ENCODE data around the gene CACNA2D3. TPM values are rescaled to one million over a fixed set of nuclear protein-coding genes. Genes with fewer than 3 reads are reported as not detected.

The CACNA2D3 gene
- total RNA-seq, 1 donor from 2014 or later: 2.5 TPM

GRCh38 chr3:54793171-54793570 is 670.8 kb downstream of the CACNA2D3 start:
- Mint-ChIP-seq H3K36me3 (no peaks in the 10 kb centered on the region), H3K4me3 (no peak overlapping the region), H3K27ac (no peak overlapping the region), H3K4me1 (ENCODE audit: unreplicated experiment) (no peaks in the 10 kb centered on the region), H3K27me3 (no peaks in the 10 kb centered on the region), H3K9me3 (peaks cover 9% of the 10 kb centered on the region)
- no peak for DNase-seq (ENCODE audit: extremely low spot score, unreplicated experiment)
- no peak for TF ChIP-seq CTCF (conservative IDR thresholded peaks at IDR 0.05)

GRCh38 chr3:54797111-54797510 is 674.8 kb downstream of the CACNA2D3 start:
- H3K4me3 Mint-ChIP-seq: no peak overlapping the region
- peaks cover 7% of the 10 kb centered on the region for H3K27me3 Mint-ChIP-seq
- no peak overlapping the region for H3K27ac Mint-ChIP-seq
- H3K4me1 Mint-ChIP-seq (ENCODE audit: unreplicated experiment): peaks cover 17% of the 10 kb centered on the region
- H3K9me3 Mint-ChIP-seq: peaks cover 9% of the 10 kb centered on the region
- TF ChIP-seq CTCF (conservative IDR thresholded peaks at IDR 0.05): no peak
- no peak for DNase-seq (ENCODE audit: extremely low spot score, unreplicated experiment)
- H3K36me3 Mint-ChIP-seq: no peaks in the 10 kb centered on the region

GRCh38 chr3:54800478-54800877 is 678.1 kb downstream of the CACNA2D3 start:
- TF ChIP-seq CTCF (conservative IDR thresholded peaks at IDR 0.05): no peak
- no peak overlapping the region for H3K27ac Mint-ChIP-seq
- H3K9me3 Mint-ChIP-seq: no peaks in the 10 kb centered on the region
- H3K4me1 Mint-ChIP-seq (ENCODE audit: unreplicated experiment): peaks cover 17% of the 10 kb centered on the region
- H3K27me3 Mint-ChIP-seq: peaks cover 11% of the 10 kb centered on the region
- H3K4me3 Mint-ChIP-seq: no peak overlapping the region
- H3K36me3 Mint-ChIP-seq: peaks cover 3% of the 10 kb centered on the region
- DNase-seq (ENCODE audit: extremely low spot score, unreplicated experiment): no peak

GRCh38 chr3:54801977-54802376 is 679.6 kb downstream of the CACNA2D3 start:
- TF ChIP-seq CTCF (conservative IDR thresholded peaks at IDR 0.05): no peak
- no peak for DNase-seq (ENCODE audit: extremely low spot score, unreplicated experiment)
- Mint-ChIP-seq H3K36me3 (peaks cover 3% of the 10 kb centered on the region), H3K4me3 (no peak overlapping the region), H3K27me3 (peaks cover 11% of the 10 kb centered on the region), H3K27ac (no peak overlapping the region), H3K4me1 (ENCODE audit: unreplicated experiment) (peaks cover 17% of the 10 kb centered on the region), H3K9me3 (no peaks in the 10 kb centered on the region)

GRCh38 chr3:54810401-54810800 is 688.0 kb downstream of the CACNA2D3 start:
- peaks cover 4% of the 10 kb centered on the region for H3K9me3 Mint-ChIP-seq
- H3K27me3 Mint-ChIP-seq: peaks cover 21% of the 10 kb centered on the region
- no peak for DNase-seq (ENCODE audit: extremely low spot score, unreplicated experiment)
- no peak for TF ChIP-seq CTCF (conservative IDR thresholded peaks at IDR 0.05)
- H3K27ac Mint-ChIP-seq: no peak overlapping the region
- H3K4me3 Mint-ChIP-seq: no peak overlapping the region
- no peaks in the 10 kb centered on the region for H3K4me1 Mint-ChIP-seq (ENCODE audit: unreplicated experiment)
- H3K36me3 Mint-ChIP-seq: no peaks in the 10 kb centered on the region

GRCh38 chr3:54814224-54814623 is 691.9 kb downstream of the CACNA2D3 start:
- no peak for TF ChIP-seq CTCF (conservative IDR thresholded peaks at IDR 0.05)
- no peak overlapping the region for H3K27ac Mint-ChIP-seq
- no peak for DNase-seq (ENCODE audit: extremely low spot score, unreplicated experiment)
- H3K36me3 Mint-ChIP-seq: no peaks in the 10 kb centered on the region
- peaks cover 37% of the 10 kb centered on the region for H3K27me3 Mint-ChIP-seq
- H3K4me1 Mint-ChIP-seq (ENCODE audit: unreplicated experiment): no peaks in the 10 kb centered on the region
- H3K4me3 Mint-ChIP-seq: no peak overlapping the region
- H3K9me3 Mint-ChIP-seq: no peaks in the 10 kb centered on the region
